Upper lobe of left lung (tissue), 6 donors: Measurements from ENCODE around the gene AKR7A3. TPM values are rescaled to one million over a fixed set of nuclear protein-coding genes. Genes with fewer than 3 reads are reported as not detected.

Experiments
- ATAC-seq, 2 donors: fragments of 200-7000 bp; cut with Tn5 transposase; one replicate each; pipeline ENCODE4 v1.9.1; 2022; ENCODE audit warnings: mild to moderate bottlenecking in 2 of 2, moderate library complexity in 2 of 2; ENCODE audit not compliant: low FRiP score in 2 of 2
- DNase-seq, 2 donors: peaks; one replicate each; pipeline ENCODE4 v3.0.0-alpha.2; 2019 to 2020
- H3K27ac ChIP-seq, 4 donors: fragments of 200-600 bp; sonication (generic); one replicate each; pipeline ENCODE4 v1.5.1; 2016 to 2019
- H3K27me3 ChIP-seq, 4 donors: fragments of 200-600 bp; sonication (generic); one replicate each; pipeline ENCODE4 v1.5.1; 2017 to 2019
- H3K36me3 ChIP-seq, 4 donors: fragments of 200-600 bp; sonication (generic); one replicate each; pipeline ENCODE4 v1.5.1; 2016 to 2019
- H3K4me1 ChIP-seq, 4 donors: fragments of 200-600 bp; sonication (generic); one replicate each; pipeline ENCODE4 v1.5.1; 2018 to 2019
- H3K4me3 ChIP-seq, 4 donors: fragments of 200-600 bp; sonication (generic); one replicate each; pipeline ENCODE4 v1.5.1; 2017 to 2019; ENCODE audit warnings: mild to moderate bottlenecking in 2 of 4, moderate library complexity in 1 of 4
- H3K9me3 ChIP-seq, 4 donors: fragments of 200-600 bp; sonication (generic); one replicate each; pipeline ENCODE4 v1.5.1; 2018 to 2019
- EP300 ChIP-seq, 4 donors: sonication (generic); formaldehyde crosslinking; IDR thresholded peaks; one replicate each; pipeline ENCODE4 v1.5.1; 2017; ENCODE audit warnings: antibody characterized with exemption in 4 of 4, control low read depth in 2 of 4
- POLR2A ChIP-seq, 4 donors: fragments of 450-650 bp; IDR thresholded peaks; one replicate each; pipeline ENCODE4 v1.5.1; 2016 to 2017; ENCODE audit warnings: antibody characterized with exemption in 4 of 4, mild to moderate bottlenecking in 2 of 4
- POLR2AphosphoS5 ChIP-seq, 2 donors: sonication (generic); formaldehyde crosslinking; IDR thresholded peaks; one replicate each; pipeline ENCODE4 v1.5.1; 2017; ENCODE audit warnings: antibody characterized with exemption in 2 of 2
- WGBS, 2 donors: methylation state at CpG; one replicate each; pipeline ENCODE4 v1.1.5; 2017 to 2018; 5-methylcytosine and 5-hydroxymethylcytosine counted together
- small RNA-seq, 4 donors: library from RNA; depleted of rRNA; stranded (forward); fragments of <200 nt; gene quantifications; one replicate each; pipeline ENCODE3, GENCODE V24; 2016
- total RNA-seq, 6 donors: library from RNA; depleted of rRNA in 4 of 6; stranded (reverse); fragments of >200 nt in 4 of 6; gene quantifications; one replicate each; pipeline versions ENCODE4 v1.1.0 to v1.2.1, GENCODE V29; 2016 to 2021
- TF ChIP-seq, protein P1 (sequence below), 6 experiments: fragments of 450-650 bp in 4 of 6; fragments of 200-600 bp in 2 of 6; sonication (generic) in 2 of 6; IDR thresholded peaks; one replicate each; pipeline ENCODE4 v1.5.1; 2016 to 2019; ENCODE audit warnings: antibody characterized with exemption in 6 of 6
- donor health status: DM: no; HTN: no; CAD: no; lungs with moderate emphysema.
- donor health status: DM: no; HTN: yes; CAD: no; lungs with severe emphysema.

The AKR7A3 gene
- total RNA-seq, 6 donors from 2014 or later, result 0.91 to 9.4 (median 1.0) TPM; not detected in 1

DNA sequence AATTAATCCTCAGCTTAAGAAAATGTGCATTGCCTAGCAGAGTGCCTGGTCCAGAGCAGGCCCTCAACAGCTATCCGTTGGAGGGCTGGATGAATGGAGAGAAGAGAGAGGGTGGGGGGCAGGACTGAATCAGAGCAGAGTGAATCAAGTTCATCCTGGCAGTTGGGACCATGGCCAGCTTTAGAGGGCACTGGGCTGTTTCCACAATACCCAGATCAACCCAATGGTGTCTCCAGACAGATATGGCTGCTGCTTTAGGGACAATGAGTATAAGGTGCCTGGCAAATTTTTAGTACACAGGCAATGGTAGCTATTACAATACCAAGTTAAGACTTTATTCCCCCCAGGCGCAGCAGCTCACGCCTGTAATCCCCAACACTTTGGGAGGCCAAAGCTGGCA lies 54.3 kb downstream of the AKR7A3 start:
- DNase-seq (no peak), ATAC-seq (no peak)
- Histone ChIP-seq H3K36me3 (peaks cover 29 to 100% (median 90%) of the 10 kb centered on the region in 4 donors), H3K4me1 (peaks cover 0 to 12% (median 4%) of the 10 kb centered on the region in 4 donors), H3K27me3 (no peaks in the 10 kb centered on the region), H3K4me3 (no peak overlapping the region), H3K9me3 (no peaks in the 10 kb centered on the region), H3K27ac (no peak overlapping the region)
- 94 to 98% methylated on average over 3 of the region's 3 CpGs for WGBS, 2 donors
- TF ChIP-seq EP300 (IDR thresholded peaks at IDR 0.05) (no peak), POLR2AphosphoS5 (IDR thresholded peaks at IDR 0.05) (no peak), POLR2A (IDR thresholded peaks at IDR 0.05) (no peak)
- TF ChIP-seq, protein P1, sequence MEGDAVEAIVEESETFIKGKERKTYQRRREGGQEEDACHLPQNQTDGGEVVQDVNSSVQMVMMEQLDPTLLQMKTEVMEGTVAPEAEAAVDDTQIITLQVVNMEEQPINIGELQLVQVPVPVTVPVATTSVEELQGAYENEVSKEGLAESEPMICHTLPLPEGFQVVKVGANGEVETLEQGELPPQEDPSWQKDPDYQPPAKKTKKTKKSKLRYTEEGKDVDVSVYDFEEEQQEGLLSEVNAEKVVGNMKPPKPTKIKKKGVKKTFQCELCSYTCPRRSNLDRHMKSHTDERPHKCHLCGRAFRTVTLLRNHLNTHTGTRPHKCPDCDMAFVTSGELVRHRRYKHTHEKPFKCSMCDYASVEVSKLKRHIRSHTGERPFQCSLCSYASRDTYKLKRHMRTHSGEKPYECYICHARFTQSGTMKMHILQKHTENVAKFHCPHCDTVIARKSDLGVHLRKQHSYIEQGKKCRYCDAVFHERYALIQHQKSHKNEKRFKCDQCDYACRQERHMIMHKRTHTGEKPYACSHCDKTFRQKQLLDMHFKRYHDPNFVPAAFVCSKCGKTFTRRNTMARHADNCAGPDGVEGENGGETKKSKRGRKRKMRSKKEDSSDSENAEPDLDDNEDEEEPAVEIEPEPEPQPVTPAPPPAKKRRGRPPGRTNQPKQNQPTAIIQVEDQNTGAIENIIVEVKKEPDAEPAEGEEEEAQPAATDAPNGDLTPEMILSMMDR (IDR thresholded peaks at IDR 0.05), result no peak

Small RNA genes within 50 kb of the gene (small RNA-seq; reads per million reads assigned to genes)
- gene RNU6-1099P, result 0 reads per million in 4 donors

Other genes starting within 250 kb of the AKR7A3 start
- 100 to 1,000 TPM; 101 to 317 (median 135) TPM for gene UBR4, start 78.5 kb downstream of the AKR7A3 start, total RNA-seq
- 10 to 100 TPM; 31.7 to 65.0 (median 41.9) TPM for gene EMC1, start 37.2 kb downstream of the AKR7A3 start, total RNA-seq
- gene MRTO4, start 37.0 kb downstream of the AKR7A3 start, total RNA-seq, result 10 to 100 TPM in 5 of 6 donors, 1 to 10 TPM in 1; 7.3 to 31.8 (median 13.9) TPM
- 10 to 100 TPM; 25.2 to 66.3 (median 47.6) TPM for gene AKR7A2, start 23.4 kb upstream of the AKR7A3 start, total RNA-seq
- 10 to 100 TPM; 15.6 to 30.3 (median 24.3) TPM for gene SLC66A1, start 23.6 kb upstream of the AKR7A3 start, total RNA-seq
- gene CAPZB, start 196.8 kb upstream of the AKR7A3 start, total RNA-seq, result 100 to 1,000 TPM in 5 of 6 donors, 10 to 100 TPM in 1; 96.4 to 303 (median 144) TPM